Effector memory CD8-positive, alpha-beta T cell (primary cell): ENCODE data around the gene CDK19.
"Not testable (repeated sequence)": the region's sequence is repeated elsewhere in the genome, so short reads cannot be mapped to it uniquely, and the experiment has no call there.

ENCODE experiments used
- ATAC-seq: fragments of 150-1000 bp; cut with Tn5 transposase; replicated peaks from 2 replicates; pipeline ENCODE4 v1.10.0; 2021; ENCODE audit warnings: mild to moderate bottlenecking, moderate library complexity
- DNase-seq, 3 experiments: peaks; one replicate each; pipeline ENCODE4 v3.0.0; 2021
- H3K27ac Mint-ChIP-seq, 2 donors: one replicate each; pipeline ENCODE4 v1.8.0; 2022; ENCODE audit warnings: mild to moderate bottlenecking in 2 of 2, mixed read lengths in 2 of 2, moderate library complexity in 2 of 2
- H3K27me3 Mint-ChIP-seq, 2 donors: one replicate each; pipeline ENCODE4 v1.8.0; 2022; ENCODE audit warnings: mixed read lengths in 2 of 2
- H3K36me3 Mint-ChIP-seq: one replicate; pipeline ENCODE4 v1.8.0; 2022; ENCODE audit warnings: mild to moderate bottlenecking, moderate library complexity, mixed read lengths; ENCODE audit not compliant: insufficient read depth
- H3K4me1 Mint-ChIP-seq, 2 donors: one replicate each; pipeline ENCODE4 v1.8.0; 2022; ENCODE audit warnings: low read depth in 2 of 2, mixed read lengths in 2 of 2
- H3K4me3 Mint-ChIP-seq, 2 donors: one replicate each; pipeline ENCODE4 v1.8.0; 2022; ENCODE audit warnings: mild to moderate bottlenecking in 2 of 2, mixed read lengths in 2 of 2, moderate library complexity in 2 of 2
- H3K9me3 Mint-ChIP-seq, 2 donors: one replicate each; pipeline ENCODE4 v1.8.0; 2022; ENCODE audit warnings: mixed read lengths in 2 of 2

The CDK19 gene

GRCh38 chr6:110828396-110828795 lies 13.1 kb upstream of the CDK19 start:
- DNase-seq (no peak), ATAC-seq (no peak)
- no peak overlapping the region for H3K27ac Mint-ChIP-seq
- no peaks in the 10 kb centered on the region for H3K4me1 Mint-ChIP-seq
- no peaks in the 10 kb centered on the region for H3K9me3 Mint-ChIP-seq
- H3K27me3 Mint-ChIP-seq = no peaks in the 10 kb centered on the region
- peaks cover 3% of the 10 kb centered on the region for H3K36me3 Mint-ChIP-seq
- no peak overlapping the region for H3K4me3 Mint-ChIP-seq

GRCh38 chr6:110826236-110827129 lies 11.2 kb upstream of the CDK19 start:
- H3K27me3 Mint-ChIP-seq = no peaks in the 10 kb centered on the region
- H3K4me1 Mint-ChIP-seq = no peaks in the 10 kb centered on the region
- H3K36me3 Mint-ChIP-seq = peaks cover 3% of the 10 kb centered on the region
- DNase-seq (no peak), ATAC-seq (no peak)
- no peak overlapping the region for H3K27ac Mint-ChIP-seq
- H3K4me3 Mint-ChIP-seq = no peak overlapping the region
- no peaks in the 10 kb centered on the region for H3K9me3 Mint-ChIP-seq

GRCh38 chr6:110823146-110823545 lies 7.9 kb upstream of the CDK19 start:
- DNase-seq = no peak
- no peak for ATAC-seq
- Mint-ChIP-seq H3K27me3 (no peaks in the 10 kb centered on the region), H3K4me1 (no peaks in the 10 kb centered on the region), H3K4me3 (no peak overlapping the region), H3K27ac (no peak overlapping the region), H3K36me3 (peaks cover 6% of the 10 kb centered on the region), H3K9me3 (no peaks in the 10 kb centered on the region)

GRCh38 chr6:110822249-110822648 lies 7.0 kb upstream of the CDK19 start:
- Mint-ChIP-seq H3K27ac (no peak overlapping the region), H3K27me3 (no peaks in the 10 kb centered on the region), H3K4me3 (no peak overlapping the region), H3K4me1 (no peaks in the 10 kb centered on the region), H3K9me3 (no peaks in the 10 kb centered on the region), H3K36me3 (peaks cover 5% of the 10 kb centered on the region)
- ATAC-seq (no peak), DNase-seq (no peak)

- no peaks in the 10 kb centered on the region for H3K9me3 Mint-ChIP-seq
- H3K27ac Mint-ChIP-seq = peak overlapping the region; percentile 97
- H3K4me3 Mint-ChIP-seq = peak overlapping the region; percentile 94 to 99
- no peaks in the 10 kb centered on the region for H3K27me3 Mint-ChIP-seq
- ATAC-seq = no peak
- H3K36me3 Mint-ChIP-seq = peaks cover 23% of the 10 kb centered on the region
- H3K4me1 Mint-ChIP-seq = peaks cover 13 to 20% of the 10 kb centered on the region in 2 donors
- DNase-seq = no peak
These were observed 1.4 kb upstream of the CDK19 start for GRCh38 chr6:110816677-110817076.

GRCh38 chr6:110815015-110815410 lies 256 bp downstream of the CDK19 start:
- Mint-ChIP-seq H3K27me3 (no peaks in the 10 kb centered on the region), H3K9me3 (no peaks in the 10 kb centered on the region), H3K4me1 (peaks cover 14 to 20% of the 10 kb centered on the region in 2 donors), H3K36me3 (peaks cover 19% of the 10 kb centered on the region), H3K4me3 (peak overlapping the region; percentile 94 to 99), H3K27ac (peak overlapping the region; percentile 97)
- no peak for ATAC-seq
- DNase-seq = no peak

GRCh38 chr6:110814102-110815014 lies 911 bp downstream of the CDK19 start:
- H3K36me3 Mint-ChIP-seq = peaks cover 19% of the 10 kb centered on the region

GRCh38 chr6:110813338-110814101 lies 1.7 kb downstream of the CDK19 start:
- H3K27ac Mint-ChIP-seq = peak overlapping the region; percentile 97
- ATAC-seq = no peak
- no peak for DNase-seq
- H3K4me1 Mint-ChIP-seq = peaks cover 16 to 20% of the 10 kb centered on the region in 2 donors
- no peaks in the 10 kb centered on the region for H3K9me3 Mint-ChIP-seq
- H3K4me3 Mint-ChIP-seq = peak overlapping the region; percentile 94 to 99
- H3K27me3 Mint-ChIP-seq = no peaks in the 10 kb centered on the region
- peaks cover 19% of the 10 kb centered on the region for H3K36me3 Mint-ChIP-seq

More at GRCh38 chr6:110814102-110815014, 911 bp downstream of the CDK19 start:
- H3K4me3 Mint-ChIP-seq = peak overlapping the region; percentile 94 to 99
- H3K9me3 Mint-ChIP-seq = no peaks in the 10 kb centered on the region
- DNase-seq (peak; percentile 42 to 51 (median 43)), ATAC-seq (no peak)
- H3K4me1 Mint-ChIP-seq = peaks cover 16 to 20% of the 10 kb centered on the region in 2 donors
- H3K27me3 Mint-ChIP-seq = no peaks in the 10 kb centered on the region
- H3K27ac Mint-ChIP-seq = peak overlapping the region; percentile 97

GRCh38 chr6:110812719-110813118 lies 2.5 kb downstream of the CDK19 start:
- Mint-ChIP-seq H3K4me1 (peaks cover 16 to 20% of the 10 kb centered on the region in 2 donors), H3K4me3 (no peak overlapping the region), H3K27me3 (no peaks in the 10 kb centered on the region), H3K27ac (no peak overlapping the region), H3K36me3 (peaks cover 19% of the 10 kb centered on the region), H3K9me3 (no peaks in the 10 kb centered on the region)
- no peak for ATAC-seq
- DNase-seq = no peak

- H3K4me1 Mint-ChIP-seq = peaks cover 13 to 15% of the 10 kb centered on the region in 2 donors
- ATAC-seq = no peak
- H3K9me3 Mint-ChIP-seq = no peaks in the 10 kb centered on the region
- no peak overlapping the region for H3K27ac Mint-ChIP-seq
- H3K4me3 Mint-ChIP-seq = no peak overlapping the region
- peaks cover 16% of the 10 kb centered on the region for H3K36me3 Mint-ChIP-seq
- no peak for DNase-seq
- no peaks in the 10 kb centered on the region for H3K27me3 Mint-ChIP-seq
These were observed 4.2 kb downstream of the CDK19 start for GRCh38 chr6:110810896-110811586.

GRCh38 chr6:110809792-110810191 lies 5.5 kb downstream of the CDK19 start:
- Mint-ChIP-seq H3K27me3 (no peaks in the 10 kb centered on the region), H3K9me3 (no peaks in the 10 kb centered on the region), H3K4me3 (no peak overlapping the region), H3K4me1 (peaks cover 13 to 17% of the 10 kb centered on the region in 2 donors), H3K27ac (no peak overlapping the region), H3K36me3 (peaks cover 3% of the 10 kb centered on the region)
- DNase-seq = no peak
- no peak for ATAC-seq

- ATAC-seq, H3K27me3 Mint-ChIP-seq, H3K9me3 Mint-ChIP-seq, H3K36me3 Mint-ChIP-seq, H3K27ac Mint-ChIP-seq, H3K4me3 Mint-ChIP-seq, DNase-seq: not testable (repeated sequence)
- peaks cover 8 to 28% of the 10 kb centered on the region in 2 donors for H3K4me1 Mint-ChIP-seq
These were observed 13.1 kb downstream of the CDK19 start for GRCh38 chr6:110802175-110802574.
